Muscle layer of duodenum (tissue), 2 donors: ENCODE results near the gene GBE1.
A peak's percentile ranks its signal among the peaks of the same experiment; 100 is the strongest.
"Not testable (repeated sequence)": the region's sequence is repeated elsewhere in the genome, so short reads cannot be mapped to it uniquely, and the experiment has no call there.

Experiments used
- H3K27ac ChIP-seq: one replicate; pipeline ENCODE4 v1.7.0; 2013; ENCODE audit warnings: mild to moderate bottlenecking, low read length
- H3K27me3 ChIP-seq: one replicate; pipeline ENCODE4 v1.7.0; 2013; ENCODE audit warnings: low read depth, mild to moderate bottlenecking, control low read depth, low read length
- H3K36me3 ChIP-seq, 2 donors: one replicate each; pipeline ENCODE4 v1.7.0; 2013; ENCODE audit warnings: low read length in 2 of 2, control low read depth in 1 of 2, mild to moderate bottlenecking in 1 of 2; ENCODE audit not compliant: insufficient read depth in 2 of 2, control insufficient read depth in 1 of 2
- H3K4me1 ChIP-seq, 2 donors: one replicate each; pipeline ENCODE4 v1.7.0; 2013; ENCODE audit warnings: low read length in 2 of 2, mild to moderate bottlenecking in 2 of 2, control low read depth in 1 of 2, moderate library complexity in 1 of 2; ENCODE audit not compliant: insufficient read depth in 2 of 2, control insufficient read depth in 1 of 2
- H3K4me3 ChIP-seq, 2 donors: one replicate each; pipeline ENCODE4 v1.7.0; 2013; ENCODE audit warnings: low read length in 2 of 2, low read depth in 1 of 2, mild to moderate bottlenecking in 1 of 2
- H3K9me3 ChIP-seq, 2 donors: one replicate each; pipeline ENCODE4 v1.7.0; 2013; ENCODE audit warnings: low read length in 2 of 2, control low read depth in 1 of 2, mild to moderate bottlenecking in 1 of 2; ENCODE audit not compliant: control insufficient read depth in 1 of 2
- donor health status: healthy.

GBE1 gene

GRCh38 chr3:81492471-81492870 lies 269.0 kb downstream of the GBE1 start:
- not testable (repeated sequence) for H3K27ac ChIP-seq, H3K4me3 ChIP-seq, H3K36me3 ChIP-seq, H3K9me3 ChIP-seq, H3K4me1 ChIP-seq, H3K27me3 ChIP-seq

DNA sequence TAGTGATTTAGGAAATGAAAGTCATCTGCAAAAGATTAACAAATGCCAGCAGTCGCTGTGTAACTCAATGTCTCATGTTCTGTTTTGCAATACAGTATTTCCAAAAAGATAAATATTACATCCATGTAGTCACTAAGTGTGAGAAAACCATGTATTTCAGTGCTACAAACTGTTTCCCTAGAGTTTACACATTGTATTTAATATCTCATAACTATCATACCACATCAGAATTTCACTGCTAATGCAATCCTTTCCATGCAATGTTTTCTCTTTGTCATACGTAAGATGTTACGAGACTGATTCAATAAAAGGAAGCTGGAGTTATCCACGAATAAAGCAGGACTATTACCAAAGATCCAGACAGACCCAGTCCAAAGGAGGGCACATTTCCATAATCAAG lies 269.4 kb downstream of the GBE1 start:
- Histone ChIP-seq H3K4me3 (no peak overlapping the region), H3K36me3 (no peaks in the 10 kb centered on the region), H3K27ac (no peak overlapping the region), H3K4me1 (no peaks in the 10 kb centered on the region), H3K9me3 (no peaks in the 10 kb centered on the region), H3K27me3 (no peaks in the 10 kb centered on the region)

- H3K27me3 ChIP-seq: no peaks in the 10 kb centered on the region
- no peaks in the 10 kb centered on the region for H3K36me3 ChIP-seq
Measured at GRCh38 chr3:81490541-81491288, 270.7 kb downstream of the GBE1 start.

GRCh38 chr3:81485444-81485865 lies 276.0 kb downstream of the GBE1 start:
- H3K27ac ChIP-seq: peak overlapping the region; percentile 37
- no peak overlapping the region for H3K4me3 ChIP-seq
- H3K36me3 ChIP-seq: no peaks in the 10 kb centered on the region
- H3K9me3 ChIP-seq: no peaks in the 10 kb centered on the region
- peaks cover 0 to 16% of the 10 kb centered on the region in 2 donors for H3K4me1 ChIP-seq
- H3K27me3 ChIP-seq: no peaks in the 10 kb centered on the region

More at GRCh38 chr3:81490541-81491288, 270.7 kb downstream of the GBE1 start:
- Histone ChIP-seq H3K4me3 (no peak overlapping the region), H3K4me1 (peaks cover 0 to 4% of the 10 kb centered on the region in 2 donors), H3K9me3 (no peaks in the 10 kb centered on the region), H3K27ac (no peak overlapping the region)

DNA sequence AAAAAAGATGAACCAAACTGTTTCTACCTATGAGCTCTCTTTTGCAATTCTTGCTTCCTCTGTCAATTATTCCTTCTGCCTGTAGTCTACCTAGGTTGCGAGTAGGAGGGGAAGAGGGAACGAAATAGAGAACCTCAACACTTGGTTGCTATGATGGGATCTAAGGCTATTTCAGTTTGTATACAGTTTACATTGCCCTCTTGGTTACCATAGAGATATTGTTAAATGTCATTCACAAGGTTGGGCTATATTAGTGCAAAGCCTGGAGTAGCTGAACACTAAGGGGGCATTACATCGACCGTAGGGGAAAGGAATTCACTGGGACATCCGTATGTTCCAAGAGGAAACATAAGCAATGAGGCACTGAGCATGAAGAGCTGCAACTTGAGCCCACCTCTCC lies 276.9 kb downstream of the GBE1 start:
- H3K27ac ChIP-seq: no peak overlapping the region
- no peak overlapping the region for H3K4me3 ChIP-seq
- H3K9me3 ChIP-seq: no peaks in the 10 kb centered on the region
- H3K27me3 ChIP-seq: no peaks in the 10 kb centered on the region
- peaks cover 0 to 16% of the 10 kb centered on the region in 2 donors for H3K4me1 ChIP-seq
- no peaks in the 10 kb centered on the region for H3K36me3 ChIP-seq

GRCh38 chr3:81483046-81483445 lies 278.4 kb downstream of the GBE1 start:
- H3K4me1 ChIP-seq: peaks cover 0 to 16% of the 10 kb centered on the region in 2 donors
- no peaks in the 10 kb centered on the region for H3K27me3 ChIP-seq
- H3K27ac ChIP-seq: no peak overlapping the region
- no peaks in the 10 kb centered on the region for H3K9me3 ChIP-seq
- no peaks in the 10 kb centered on the region for H3K36me3 ChIP-seq
- H3K4me3 ChIP-seq: no peak overlapping the region

GRCh38 chr3:81477740-81478139 lies 283.7 kb downstream of the GBE1 start:
- Histone ChIP-seq H3K4me3 (no peak overlapping the region), H3K27me3 (no peaks in the 10 kb centered on the region), H3K9me3 (no peaks in the 10 kb centered on the region), H3K4me1 (peaks cover 0 to 4% of the 10 kb centered on the region in 2 donors), H3K27ac (no peak overlapping the region), H3K36me3 (no peaks in the 10 kb centered on the region)

DNA sequence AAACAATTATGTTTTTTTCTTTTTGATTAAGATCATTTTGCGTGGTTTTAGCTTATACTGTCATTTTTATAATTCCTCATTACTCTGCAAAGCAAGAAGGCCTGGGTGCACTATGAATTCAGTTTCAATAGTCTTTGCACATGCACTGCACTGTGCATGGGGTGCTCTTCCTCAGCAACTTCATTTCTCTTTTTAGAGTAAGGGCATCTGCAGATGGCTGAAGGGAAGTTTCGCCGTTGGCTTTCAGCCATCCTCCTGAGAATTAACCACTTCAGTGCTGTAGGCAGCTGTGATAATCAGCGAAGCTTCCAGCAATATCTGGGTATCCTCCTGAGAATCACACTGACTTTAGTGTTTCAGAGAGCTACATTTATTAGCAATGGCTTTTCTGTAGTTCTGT lies 284.8 kb downstream of the GBE1 start:
- H3K4me1 ChIP-seq: peaks cover 0 to 4% of the 10 kb centered on the region in 2 donors
- no peak overlapping the region for H3K27ac ChIP-seq
- no peaks in the 10 kb centered on the region for H3K27me3 ChIP-seq
- H3K36me3 ChIP-seq: no peaks in the 10 kb centered on the region
- H3K9me3 ChIP-seq: no peaks in the 10 kb centered on the region
- no peak overlapping the region for H3K4me3 ChIP-seq

DNA sequence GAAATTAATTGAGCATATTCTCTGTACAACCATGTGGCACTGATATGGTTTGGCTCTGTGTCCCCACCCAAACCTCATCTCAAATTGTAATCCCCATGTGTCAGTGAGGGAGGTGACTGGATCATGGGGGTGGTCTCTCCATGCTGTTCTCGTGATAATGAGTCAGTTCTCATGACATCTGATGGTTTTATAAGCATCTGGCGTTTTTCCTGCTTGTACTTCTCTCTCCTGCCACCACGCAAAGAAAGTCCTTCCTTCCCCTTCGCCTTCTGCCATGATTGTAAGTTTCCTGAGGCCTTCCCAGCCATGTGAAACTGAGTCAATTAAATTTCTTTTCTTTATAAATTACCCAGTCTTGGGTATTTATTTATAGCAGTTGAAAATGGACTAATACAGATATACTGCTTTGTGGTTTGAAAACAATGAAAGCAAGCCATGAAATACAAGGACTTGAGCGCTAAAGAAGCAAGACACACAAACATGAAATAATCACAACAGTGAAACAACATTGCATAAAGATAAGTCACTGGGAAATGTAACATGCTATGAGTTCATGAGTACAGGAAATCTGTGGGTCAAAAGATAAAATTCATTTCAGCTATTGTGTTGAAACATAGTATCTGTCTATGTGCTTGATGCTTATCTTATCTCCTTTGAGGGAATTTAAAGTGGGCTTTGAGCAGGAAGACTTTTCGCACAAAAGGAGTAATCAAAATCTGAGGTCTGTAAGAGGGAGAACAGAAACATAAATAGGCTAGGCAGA lies 288.7 kb downstream of the GBE1 start:
- no peaks in the 10 kb centered on the region for H3K27me3 ChIP-seq
- no peaks in the 10 kb centered on the region for H3K36me3 ChIP-seq
- no peak overlapping the region for H3K4me3 ChIP-seq
- H3K9me3 ChIP-seq: no peaks in the 10 kb centered on the region
- H3K27ac ChIP-seq: no peak overlapping the region
- peaks cover 0 to 4% of the 10 kb centered on the region in 2 donors for H3K4me1 ChIP-seq

- H3K27ac ChIP-seq: no peak overlapping the region
- no peaks in the 10 kb centered on the region for H3K27me3 ChIP-seq
- H3K4me3 ChIP-seq: no peak overlapping the region
- no peaks in the 10 kb centered on the region for H3K36me3 ChIP-seq
- no peaks in the 10 kb centered on the region for H3K4me1 ChIP-seq
- no peaks in the 10 kb centered on the region for H3K9me3 ChIP-seq
Measured at GRCh38 chr3:81470524-81471278, 290.7 kb downstream of the GBE1 start.

DNA sequence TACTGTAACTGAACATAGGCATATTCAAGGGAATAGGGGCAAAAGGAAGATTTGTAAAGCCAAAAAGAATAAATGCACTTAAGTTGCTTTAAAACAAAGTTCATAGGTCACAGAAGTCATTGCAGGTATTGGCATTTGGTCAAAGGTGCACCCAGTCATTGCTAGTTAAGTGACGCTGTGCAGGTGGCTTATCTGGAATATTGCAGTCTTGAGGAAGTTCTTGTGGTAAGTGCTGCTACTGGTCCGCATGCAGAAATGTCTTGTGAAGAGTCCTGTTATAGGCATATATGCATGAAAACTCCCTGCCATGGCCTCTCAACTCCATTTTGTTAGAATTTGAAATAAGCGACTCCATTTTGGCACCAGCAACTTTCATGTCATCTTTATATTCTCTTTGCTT lies 293.1 kb downstream of the GBE1 start:
- Histone ChIP-seq H3K36me3 (no peaks in the 10 kb centered on the region), H3K27me3 (no peaks in the 10 kb centered on the region), H3K27ac (no peak overlapping the region), H3K4me1 (no peaks in the 10 kb centered on the region), H3K9me3 (no peaks in the 10 kb centered on the region), H3K4me3 (no peak overlapping the region)
